ENCODE measurements around the gene SYTL1.

SYTL1 gene

GRCh38 chr1:27299385-27300271 lies 42.2 kb upstream of the SYTL1 start:
- TF ChIP-seq GABPA (IDR thresholded peaks at IDR 0.05; ENCODE audit: low read depth) (no peak), REST (IDR thresholded peaks at IDR 0.05; ENCODE audit: insufficient replicate concordance, low read depth) (no peak), POLR2AphosphoS5 (IDR thresholded peaks at IDR 0.05; ENCODE audit: low read depth) (no peak), CTCF (IDR thresholded peaks at IDR 0.05; ENCODE audit: insufficient read depth, low read length) (no peak), SPI1 (IDR thresholded peaks at IDR 0.05; ENCODE audit: borderline replicate concordance, low read depth) (no peak)
- Histone ChIP-seq H3K27ac (replicated peaks) (peak overlapping the region; percentile 72), H3K27me3 (ENCODE audit: insufficient read depth, poor library complexity, severe bottlenecking) (no peaks in the 10 kb centered on the region), H3K4me3 (replicated peaks; ENCODE audit: insufficient read depth, low read length) (no peak overlapping the region)
- peak in 1 of 2 experiments; percentile 17 for DNase-seq (ENCODE audit: low read depth in 1 of 2, low spot score in 1 of 2)

GRCh38 chr1:27300341-27301051 lies 41.3 kb upstream of the SYTL1 start:
- TF ChIP-seq POLR2AphosphoS5 (IDR thresholded peaks at IDR 0.05; ENCODE audit: low read depth) (peak; percentile 59), REST (IDR thresholded peaks at IDR 0.05; ENCODE audit: insufficient replicate concordance, low read depth) (no peak), CTCF (IDR thresholded peaks at IDR 0.05; ENCODE audit: insufficient read depth, low read length) (peak; percentile 100), SPI1 (IDR thresholded peaks at IDR 0.05; ENCODE audit: borderline replicate concordance, low read depth) (peak; percentile 96), GABPA (IDR thresholded peaks at IDR 0.05; ENCODE audit: low read depth) (no peak)
- Histone ChIP-seq H3K4me3 (replicated peaks; ENCODE audit: insufficient read depth, low read length) (no peak overlapping the region), H3K27me3 (ENCODE audit: insufficient read depth, poor library complexity, severe bottlenecking) (no peaks in the 10 kb centered on the region), H3K27ac (replicated peaks) (peak overlapping the region; percentile 72)
- DNase-seq (ENCODE audit: low read depth in 1 of 2, low spot score in 1 of 2): peak; percentile 86 to 96

- H3K27ac ChIP-seq (replicated peaks): no peak overlapping the region
- no peaks in the 10 kb centered on the region for H3K27me3 ChIP-seq (ENCODE audit: insufficient read depth, poor library complexity, severe bottlenecking)
- TF ChIP-seq GABPA (IDR thresholded peaks at IDR 0.05; ENCODE audit: low read depth): no peak
- TF ChIP-seq REST (IDR thresholded peaks at IDR 0.05; ENCODE audit: insufficient replicate concordance, low read depth): no peak
- no peak for TF ChIP-seq POLR2AphosphoS5 (IDR thresholded peaks at IDR 0.05; ENCODE audit: low read depth)
- TF ChIP-seq CTCF (IDR thresholded peaks at IDR 0.05; ENCODE audit: insufficient read depth, low read length): no peak
- no peak for TF ChIP-seq SPI1 (IDR thresholded peaks at IDR 0.05; ENCODE audit: borderline replicate concordance, low read depth)
- H3K4me3 ChIP-seq (replicated peaks; ENCODE audit: insufficient read depth, low read length): no peak overlapping the region
- no peak for DNase-seq (ENCODE audit: low read depth in 1 of 2, low spot score in 1 of 2)
Measured at GRCh38 chr1:27301052-27301422, 40.8 kb upstream of the SYTL1 start.

Data from HL-60 (cell line).